GM23338 (cell line): ENCODE measurements around the gene DCP1B.

Source experiments
- CTCF ChIP-seq, 2 experiments: fragments of 200-600 bp in 1 of 2; sonication (generic) in 1 of 2; conservative IDR thresholded peaks; 2 replicates each; pipeline versions ENCODE4 v1.5.1 to v1.6.1; 2016 to 2017; ENCODE audit warnings: antibody characterized with exemption in 2 of 2, low read depth in 2 of 2, mild to moderate bottlenecking in 2 of 2, moderate library complexity in 1 of 2
- ETS1 ChIP-seq: IDR thresholded peaks from 2 replicates; pipeline ENCODE4 v1.6.1; 2016; ENCODE audit warnings: antibody characterized with exemption
- EZH2 ChIP-seq: fragments of 200-600 bp; sonication (generic); IDR thresholded peaks from one replicate; pipeline ENCODE4 v1.8.0; 2017; ENCODE audit warnings: antibody characterized with exemption, mild to moderate bottlenecking, low read depth; ENCODE audit not compliant: unreplicated experiment
- EZH2phosphoT487 ChIP-seq: fragments of 200-600 bp; sonication (generic); IDR thresholded peaks from one replicate; pipeline ENCODE4 v1.8.1; 2018; ENCODE audit warnings: antibody characterized with exemption; ENCODE audit not compliant: unreplicated experiment
- POLR2AphosphoS5 ChIP-seq: IDR thresholded peaks from 2 replicates; pipeline ENCODE4 v1.6.1; 2016; ENCODE audit warnings: antibody characterized with exemption, low read depth
- REST ChIP-seq: IDR thresholded peaks from one replicate; pipeline ENCODE4 v1.6.1; 2018; ENCODE audit warnings: antibody characterized with exemption; ENCODE audit not compliant: unreplicated experiment

- no peak for TF ChIP-seq CTCF (conservative IDR thresholded peaks at IDR 0.05; ENCODE audit: low read depth in 2 of 2)
- TF ChIP-seq EZH2: no peak
- TF ChIP-seq REST: no peak
- TF ChIP-seq POLR2AphosphoS5: no peak
- no peak for TF ChIP-seq EZH2phosphoT487
- TF ChIP-seq ETS1: no peak
Observed at GRCh38 chr12:1918081-1918883, 86.0 kb downstream of the DCP1B start, which contains the start of gene CACNA2D4.
